MM.1S (cell line): ENCODE results near the gene PLCB1.

Experiments
- DNase-seq: peaks from one replicate; pipeline ENCODE4 v3.0.0-alpha.2; 2015
- H2AFZ ChIP-seq: fragments of 300-600 bp; sonication (generic); 2 replicates; pipeline ENCODE4 v1.6.0; 2016; ENCODE audit warnings: antibody characterized with exemption, low read length
- H3F3A ChIP-seq: fragments of 300-600 bp; sonication (generic); 2 replicates; pipeline ENCODE4 v1.6.1; 2016; ENCODE audit warnings: mild to moderate bottlenecking, antibody characterized with exemption, low read length, moderate library complexity, mixed read lengths; ENCODE audit not compliant: insufficient read depth
- H3K27ac ChIP-seq: fragments of 300-600 bp; sonication (generic); 2 replicates; pipeline ENCODE4 v1.5.1; 2016; ENCODE audit warnings: mild to moderate bottlenecking, low read length
- H3K27me3 ChIP-seq: fragments of 300-600 bp; sonication (generic); replicated peaks from 2 replicates; pipeline ENCODE4 v1.6.0; 2016; ENCODE audit warnings: low read length; ENCODE audit not compliant: insufficient read depth
- H3K36me3 ChIP-seq: fragments of 300-600 bp; sonication (generic); replicated peaks from 2 replicates; pipeline ENCODE4 v1.6.1; 2016; ENCODE audit warnings: mild to moderate bottlenecking, low read length, mixed read lengths; ENCODE audit not compliant: insufficient read depth
- H3K4me1 ChIP-seq: fragments of 300-600 bp; sonication (generic); 2 replicates; pipeline ENCODE4 v1.6.1; 2016; ENCODE audit warnings: low read length, mixed read lengths
- H3K4me2 ChIP-seq: fragments of 300-600 bp; sonication (generic); 2 replicates; pipeline ENCODE4 v1.6.0; 2016; ENCODE audit warnings: low read depth, low read length
- H3K4me3 ChIP-seq: fragments of 300-600 bp; sonication (generic); 2 replicates; pipeline ENCODE4 v1.5.1; 2016; ENCODE audit warnings: low read length, mixed read lengths
- H3K79me2 ChIP-seq: fragments of 300-600 bp; sonication (generic); 2 replicates; pipeline ENCODE4 v1.6.1; 2016; ENCODE audit warnings: mixed run types, low read length, mixed read lengths
- H3K9ac ChIP-seq: fragments of 300-600 bp; sonication (generic); 2 replicates; pipeline ENCODE4 v1.6.1; 2016; ENCODE audit warnings: low read length, mixed read lengths
- H3K9me2 ChIP-seq: fragments of 300-600 bp; sonication (generic); replicated peaks from 2 replicates; pipeline ENCODE4 v1.6.1; 2016; ENCODE audit warnings: mild to moderate bottlenecking, low read length, mixed read lengths; ENCODE audit not compliant: insufficient read depth
- H3K9me3 ChIP-seq: fragments of 300-600 bp; sonication (generic); replicated peaks from 2 replicates; pipeline ENCODE4 v1.6.1; 2016; ENCODE audit warnings: mild to moderate bottlenecking, low read length, mixed read lengths; ENCODE audit not compliant: insufficient read depth
- H4K20me1 ChIP-seq: fragments of 300-600 bp; sonication (generic); 2 replicates; pipeline ENCODE4 v1.6.1; 2016; ENCODE audit warnings: mild to moderate bottlenecking, low read length, moderate library complexity, mixed read lengths; ENCODE audit not compliant: insufficient read depth
- CTCF ChIP-seq: fragments of 300-600 bp; sonication (generic); IDR thresholded peaks from 2 replicates; pipeline ENCODE4 v1.5.1; 2016; ENCODE audit warnings: antibody characterized with exemption, low read length, mixed read lengths
- EZH2 ChIP-seq: fragments of 300-600 bp; sonication (generic); optimal IDR thresholded peaks from 2 replicates; pipeline ENCODE3; 2017; ENCODE audit warnings: low read depth, mild to moderate bottlenecking, antibody characterized with exemption, low read length, mixed read lengths
- EZH2phosphoT487 ChIP-seq: fragments of 300-600 bp; sonication (generic); IDR thresholded peaks from 2 replicates; pipeline ENCODE4 v1.6.1; 2018; ENCODE audit warnings: antibody characterized with exemption, low read length

The PLCB1 gene

GRCh38 chr20:8790442-8791074, 658.5 kb downstream of the PLCB1 start:
- Histone ChIP-seq H3K4me2 (no peak overlapping the region), H4K20me1 (no peaks in the 10 kb centered on the region), H2AFZ (no peak overlapping the region), H3K4me1 (peaks cover 6% of the 10 kb centered on the region; the same call in 1 of the 2 replicates), H3K79me2 (no peaks in the 10 kb centered on the region), H3K9me3 (no peaks in the 10 kb centered on the region), H3K27me3 (no peaks in the 10 kb centered on the region), H3K27ac (no peak overlapping the region), H3K36me3 (no peaks in the 10 kb centered on the region), H3K4me3 (no peak overlapping the region), H3F3A (no peaks in the 10 kb centered on the region), H3K9me2 (no peaks in the 10 kb centered on the region), H3K9ac (no peak overlapping the region)
- peak; percentile 61 for DNase-seq
- TF ChIP-seq EZH2phosphoT487, result no peak
- no peak for TF ChIP-seq EZH2
- peak; percentile 97 for TF ChIP-seq CTCF

GRCh38 chr20:8795404-8795803, 663.3 kb downstream of the PLCB1 start:
- TF ChIP-seq CTCF (no peak), EZH2phosphoT487 (no peak), EZH2 (no peak)
- no peaks in the 10 kb centered on the region for H4K20me1 ChIP-seq
- H3F3A ChIP-seq, result no peaks in the 10 kb centered on the region
- no peak overlapping the region for H3K9ac ChIP-seq
- H3K9me2 ChIP-seq, result no peaks in the 10 kb centered on the region
- no peak overlapping the region for H3K4me2 ChIP-seq
- H3K79me2 ChIP-seq, result no peaks in the 10 kb centered on the region
- no peaks in the 10 kb centered on the region for H3K27me3 ChIP-seq
- DNase-seq, result peak; percentile 18
- H3K4me3 ChIP-seq, result no peak overlapping the region
- no peaks in the 10 kb centered on the region for H3K9me3 ChIP-seq
- peaks cover 6% of the 10 kb centered on the region; the same call in 1 of the 2 replicates for H3K4me1 ChIP-seq
- H3K36me3 ChIP-seq, result no peaks in the 10 kb centered on the region
- no peak overlapping the region for H3K27ac ChIP-seq
- H2AFZ ChIP-seq, result no peak overlapping the region

- no peaks in the 10 kb centered on the region for H3F3A ChIP-seq
- no peak overlapping the region for H2AFZ ChIP-seq
- no peak for DNase-seq
- no peaks in the 10 kb centered on the region for H3K9me2 ChIP-seq
- TF ChIP-seq EZH2, result no peak
- TF ChIP-seq CTCF, result no peak
- no peak for TF ChIP-seq EZH2phosphoT487
- no peak overlapping the region for H3K27ac ChIP-seq
- peaks cover 6% of the 10 kb centered on the region; the same call in 1 of the 2 replicates for H3K4me1 ChIP-seq
- no peak overlapping the region for H3K4me2 ChIP-seq
- no peaks in the 10 kb centered on the region for H4K20me1 ChIP-seq
- no peak overlapping the region for H3K9ac ChIP-seq
- H3K79me2 ChIP-seq, result no peaks in the 10 kb centered on the region
- H3K27me3 ChIP-seq, result no peaks in the 10 kb centered on the region
- H3K9me3 ChIP-seq, result no peaks in the 10 kb centered on the region
- H3K4me3 ChIP-seq, result no peak overlapping the region
- no peaks in the 10 kb centered on the region for H3K36me3 ChIP-seq
These were observed 664.1 kb downstream of the PLCB1 start for GRCh38 chr20:8796088-8796660.
